HG03469 (cell line): ENCODE measurements around the gene EXOC3L4.

Source experiments
- ATAC-seq: cut with Tn5 transposase; IDR thresholded peaks from one replicate; pipeline ENCODE4 v1.9.1; 2021; ENCODE audit warnings: mild to moderate bottlenecking, moderate library complexity, moderate number of reproducible peaks; ENCODE audit not compliant: unreplicated experiment

The EXOC3L4 gene

DNA sequence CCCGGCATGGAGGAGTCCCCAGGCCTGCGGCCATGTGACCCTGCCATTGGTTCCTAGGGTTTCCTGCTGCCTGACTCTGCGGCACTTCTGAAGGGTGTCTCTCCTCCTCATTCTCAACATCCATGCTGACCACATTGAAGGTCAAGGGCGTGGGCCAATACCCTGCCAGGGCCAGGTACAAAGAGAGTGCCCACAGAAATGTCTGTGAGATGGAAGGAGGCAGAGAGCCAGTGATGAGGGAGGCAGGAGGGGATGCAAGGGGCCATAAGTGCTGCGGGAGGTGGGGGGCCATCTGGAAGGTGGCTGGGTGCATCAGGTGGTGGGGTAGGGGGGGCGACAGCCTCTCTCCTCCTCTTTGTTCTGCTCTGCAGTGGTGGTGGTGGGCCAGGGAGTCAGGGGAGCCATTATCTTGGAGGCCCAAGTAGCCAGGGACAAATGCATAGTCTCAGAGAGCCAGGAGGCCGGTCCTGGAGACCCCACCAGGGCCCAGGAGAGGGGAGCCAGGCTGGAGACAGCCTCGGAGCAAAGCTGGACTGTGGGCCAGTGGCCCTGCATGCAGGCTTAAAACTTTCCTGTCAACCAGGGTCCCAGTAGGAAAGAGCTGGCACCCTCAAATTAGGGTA lies 24.2 kb upstream of the EXOC3L4 start:
- ATAC-seq = no peak

DNA sequence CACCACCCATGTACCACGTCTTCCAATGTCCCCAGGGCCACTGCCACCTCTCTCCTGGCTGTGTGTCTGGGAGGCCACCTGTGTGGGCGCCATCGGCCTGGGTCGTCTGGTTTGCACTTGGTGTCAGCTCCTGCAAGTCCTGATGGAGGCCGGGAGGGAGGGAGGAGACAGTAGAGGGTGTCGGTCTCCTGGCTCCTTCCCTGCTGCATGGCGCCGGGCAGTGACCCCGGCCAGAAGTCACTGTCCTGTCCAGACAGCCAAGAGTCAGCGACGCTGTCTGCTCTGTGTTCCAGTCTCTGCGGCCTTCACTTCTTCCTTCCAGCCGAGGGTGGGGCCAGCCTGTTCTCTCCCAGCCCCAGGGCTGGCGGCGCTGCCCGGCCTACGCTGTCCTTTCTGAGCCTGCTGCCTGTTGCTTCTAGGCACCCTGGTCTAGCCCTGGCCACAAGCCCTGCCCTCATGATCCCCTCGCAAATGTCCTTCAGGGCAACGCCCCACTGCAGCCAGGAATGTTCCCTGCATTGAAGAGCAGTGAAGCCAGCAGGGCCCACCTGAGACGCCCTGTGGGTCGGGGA lies 23.5 kb upstream of the EXOC3L4 start:
- no peak for ATAC-seq

DNA sequence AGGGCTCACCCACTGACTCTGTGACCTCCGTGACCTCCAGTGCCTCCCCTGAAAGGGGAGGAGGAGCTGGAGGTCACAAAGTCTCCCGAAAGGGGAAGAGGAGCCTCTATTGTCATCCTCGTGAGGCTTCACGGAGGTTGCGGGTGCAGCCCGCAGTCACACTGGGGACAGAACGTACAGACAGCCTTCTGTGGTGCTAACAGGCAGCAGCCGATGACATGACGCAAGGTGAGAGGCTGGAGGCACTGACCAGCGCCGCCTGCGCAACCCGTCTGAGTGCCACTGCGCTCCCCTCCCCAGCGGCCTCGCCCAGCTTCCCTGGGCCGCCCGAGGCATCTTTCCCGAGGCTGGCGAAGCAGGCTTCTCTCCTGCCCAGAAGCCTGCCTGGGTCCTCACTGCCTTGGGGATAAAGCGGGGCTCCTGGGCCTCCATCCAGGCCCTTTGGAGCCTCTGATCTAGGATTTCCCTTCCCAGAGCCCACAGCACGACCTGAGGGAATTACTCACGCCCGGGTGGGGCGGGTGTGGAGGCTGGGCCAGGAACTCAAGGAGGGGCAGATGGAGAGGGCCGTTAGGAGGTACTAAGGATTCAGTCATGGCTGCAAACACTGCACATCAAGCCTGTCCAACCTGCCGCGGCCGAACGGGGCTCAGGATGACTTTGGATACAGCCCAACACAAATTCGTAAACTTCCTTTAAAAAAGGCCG lies 22.8 kb upstream of the EXOC3L4 start:
- ATAC-seq = no peak

DNA sequence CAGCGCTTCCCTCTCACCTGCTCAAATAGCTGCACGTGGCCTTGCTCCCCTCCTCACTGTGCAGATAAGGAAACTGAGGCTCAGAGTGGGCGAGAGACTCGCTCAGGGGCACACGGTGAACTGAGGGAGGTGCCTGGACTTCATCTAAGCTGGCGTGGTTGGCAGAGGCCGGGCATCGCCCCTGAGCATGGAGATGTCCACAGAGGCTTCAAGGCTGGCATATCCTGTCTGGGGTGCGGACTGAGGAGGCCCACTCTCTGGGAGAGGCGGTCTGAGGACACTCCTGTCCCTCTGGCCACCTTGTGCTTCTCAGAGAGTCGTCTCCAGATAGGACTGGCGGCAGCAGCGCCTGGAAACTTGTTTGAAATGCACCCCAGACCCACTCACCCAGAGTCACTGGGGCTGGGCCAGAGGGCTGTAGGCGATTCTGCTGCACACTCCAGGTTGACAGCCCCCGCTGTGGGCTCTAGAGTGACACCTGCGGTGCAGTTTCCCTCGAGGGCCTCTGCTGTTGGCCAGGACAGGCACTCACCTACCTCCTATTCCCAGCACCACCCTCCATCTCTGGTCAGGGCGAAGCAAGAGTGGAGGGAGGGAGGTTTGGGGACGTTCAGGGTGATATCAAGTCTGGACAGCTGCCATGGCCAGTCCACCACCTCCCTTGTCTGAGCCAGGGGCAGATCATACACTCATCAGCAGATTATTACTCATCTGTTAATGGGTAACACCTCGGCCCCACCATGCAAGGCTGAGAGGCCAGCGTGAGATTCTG lies 21.7 kb upstream of the EXOC3L4 start:
- ATAC-seq = no peak

DNA sequence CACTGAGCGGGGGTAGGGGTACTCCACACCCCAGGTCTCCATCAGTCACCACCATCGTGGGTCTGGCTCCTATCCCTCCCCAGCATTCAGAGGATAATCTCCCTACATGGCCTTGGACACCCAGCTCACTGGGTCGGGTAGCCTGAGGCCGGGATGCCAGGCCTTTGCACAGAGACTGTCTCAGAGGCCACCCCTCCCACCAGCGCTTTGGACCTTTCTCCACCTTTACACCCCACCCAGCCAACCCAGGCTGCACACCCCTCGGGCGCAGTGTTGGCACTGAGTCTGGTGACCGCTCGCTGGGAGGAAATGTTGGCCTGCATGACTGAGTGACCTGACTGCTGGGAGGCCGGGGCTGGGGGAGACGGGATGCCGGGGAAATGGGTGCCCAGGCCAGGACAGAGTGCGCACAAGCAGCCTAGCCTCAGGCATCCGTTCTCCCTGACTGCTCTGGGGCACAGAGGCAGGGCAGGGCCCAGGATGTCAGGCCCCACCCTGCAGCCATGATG lies 21.1 kb upstream of the EXOC3L4 start:
- ATAC-seq = no peak

DNA sequence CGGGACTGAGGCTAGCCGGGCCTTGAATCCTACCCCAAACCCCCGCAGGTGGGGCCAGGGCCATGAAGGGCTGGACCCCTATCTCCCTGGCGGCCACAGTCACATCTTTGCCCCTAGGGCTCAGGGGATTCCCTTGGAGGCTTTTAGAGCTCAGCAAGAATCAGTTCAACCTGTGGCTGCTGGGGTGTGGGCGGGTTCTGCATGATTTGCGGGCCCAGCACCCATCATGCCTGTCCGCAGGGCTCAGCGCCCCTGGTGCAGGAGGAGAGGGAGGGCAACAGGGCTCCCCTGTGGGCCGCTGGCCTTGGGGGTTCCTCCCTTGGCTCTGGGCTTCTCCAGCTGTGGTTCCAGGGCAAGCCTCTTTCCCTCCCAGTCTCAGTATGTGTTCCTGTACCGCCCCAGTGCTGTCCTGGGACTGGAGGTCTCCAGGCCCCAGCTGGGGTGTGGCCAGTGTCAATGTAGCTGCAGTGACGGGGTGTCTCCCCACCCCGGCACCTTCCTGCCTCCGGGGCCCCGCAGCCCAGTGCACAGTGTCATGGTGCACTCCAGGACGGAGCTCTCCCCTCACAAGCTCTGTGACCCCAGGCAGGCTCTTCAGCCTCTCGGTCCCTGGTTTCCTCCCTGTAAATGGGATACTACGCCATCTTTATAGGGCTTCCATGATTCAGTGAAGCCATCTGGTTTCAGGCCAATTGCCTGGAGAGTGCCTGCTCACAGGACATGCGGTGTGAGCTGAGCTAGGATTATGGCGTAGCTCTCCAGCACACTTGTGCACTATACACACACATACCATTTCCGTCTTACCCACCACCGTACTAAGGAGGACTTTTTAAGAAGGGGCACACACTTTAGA lies 20.4 kb upstream of the EXOC3L4 start:
- ATAC-seq = no peak

DNA sequence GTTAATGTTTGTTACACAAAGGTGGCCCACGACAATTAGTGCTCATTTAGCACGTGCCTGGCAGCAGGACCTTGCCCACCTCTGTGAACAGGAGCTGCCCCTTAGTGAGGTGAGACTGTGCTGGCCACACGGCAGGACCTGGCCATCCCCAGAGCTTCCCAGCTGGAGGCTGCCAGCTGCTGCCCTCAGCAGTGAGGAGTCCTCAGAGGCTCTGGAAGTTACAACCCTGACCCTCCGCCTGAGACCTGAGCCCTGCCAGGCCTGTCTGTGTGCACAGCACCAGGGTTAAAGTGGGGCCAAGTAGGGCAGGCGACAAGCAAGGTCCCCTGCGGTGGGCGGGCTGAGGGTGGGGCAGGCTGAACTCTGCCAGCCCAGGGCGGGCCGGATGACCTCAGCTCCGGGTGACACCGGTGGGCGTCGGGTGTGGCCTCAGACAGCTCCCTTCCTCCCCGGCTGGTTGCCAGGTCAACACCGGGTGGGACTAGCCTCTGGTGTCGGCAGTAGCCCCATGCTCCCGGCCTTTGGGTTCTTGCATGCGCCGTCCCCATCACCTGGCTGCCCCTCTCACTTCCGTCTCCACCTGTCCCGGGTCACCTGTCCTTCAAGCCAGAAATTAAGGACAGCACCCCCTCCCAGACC lies 19.7 kb upstream of the EXOC3L4 start:
- no peak for ATAC-seq

DNA sequence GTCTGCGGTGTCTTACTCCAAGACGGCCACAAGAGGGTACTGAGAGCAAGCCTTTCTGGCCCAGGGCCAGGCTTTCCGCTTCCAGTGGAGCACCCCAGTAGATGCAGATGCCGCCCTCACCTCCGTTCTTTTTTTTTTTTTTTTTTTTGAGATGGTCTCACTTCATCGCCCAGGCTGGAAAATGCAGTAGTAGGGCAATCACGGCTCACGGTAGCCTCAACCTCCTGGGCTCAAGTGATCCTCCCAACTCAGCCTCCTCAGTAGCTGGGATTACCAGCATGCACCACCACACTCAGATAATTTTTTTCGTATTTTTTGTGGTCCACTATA lies 16.1 kb upstream of the EXOC3L4 start:
- ATAC-seq = no peak

DNA sequence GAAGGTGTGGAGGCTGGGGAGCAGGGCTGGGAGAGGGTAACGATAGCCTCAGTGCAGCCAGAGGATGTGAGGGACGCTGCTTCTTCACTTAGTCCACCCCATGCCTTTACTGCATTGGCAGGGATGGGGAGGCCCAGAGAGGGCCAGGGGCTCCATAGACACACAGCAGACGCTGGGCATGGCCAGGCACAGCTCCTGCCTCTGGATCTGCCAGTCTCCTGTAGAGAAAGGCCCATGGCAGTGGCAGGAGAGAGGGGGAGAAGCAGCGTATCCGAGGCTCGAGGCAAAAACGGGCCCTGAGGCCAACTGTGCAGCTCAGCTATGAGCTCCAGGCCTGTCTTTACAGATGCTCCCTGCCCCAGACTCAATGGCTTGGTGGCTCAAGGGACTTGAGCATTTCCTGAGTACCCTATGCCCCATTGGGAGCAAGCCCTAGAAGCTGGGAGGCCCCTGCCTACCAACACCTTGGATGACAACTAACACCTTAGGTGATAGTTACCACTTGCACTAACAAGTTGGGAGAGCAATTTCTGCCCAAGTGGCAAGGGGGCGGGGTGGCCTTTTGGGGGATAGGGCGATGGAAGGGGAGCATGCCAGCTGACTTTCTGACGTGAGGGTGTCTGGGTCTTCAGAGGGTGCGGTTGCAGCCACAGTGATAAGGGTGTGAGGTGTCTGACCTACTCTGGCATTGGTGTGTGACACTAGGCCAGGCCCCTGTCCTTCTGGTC lies 15.5 kb upstream of the EXOC3L4 start:
- no peak for ATAC-seq

DNA sequence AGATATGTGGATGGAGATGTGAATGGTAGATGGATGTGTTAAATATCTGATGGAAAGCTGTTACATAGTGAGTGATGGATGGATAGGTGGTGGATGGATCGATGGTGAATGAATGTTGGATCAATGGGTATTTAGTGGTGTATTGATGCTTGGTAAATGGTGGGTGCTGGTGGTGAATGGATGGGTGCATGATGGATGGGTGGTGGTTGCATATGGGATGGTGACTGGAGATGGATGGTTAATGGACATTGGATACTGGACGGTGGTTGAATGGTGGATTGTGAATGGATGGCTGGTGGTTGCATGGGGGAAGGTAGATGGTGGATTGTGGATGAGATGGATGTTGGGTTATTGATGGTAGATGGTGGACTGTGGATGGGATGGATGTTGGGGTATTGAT lies 12.6 kb upstream of the EXOC3L4 start:
- no peak for ATAC-seq

DNA sequence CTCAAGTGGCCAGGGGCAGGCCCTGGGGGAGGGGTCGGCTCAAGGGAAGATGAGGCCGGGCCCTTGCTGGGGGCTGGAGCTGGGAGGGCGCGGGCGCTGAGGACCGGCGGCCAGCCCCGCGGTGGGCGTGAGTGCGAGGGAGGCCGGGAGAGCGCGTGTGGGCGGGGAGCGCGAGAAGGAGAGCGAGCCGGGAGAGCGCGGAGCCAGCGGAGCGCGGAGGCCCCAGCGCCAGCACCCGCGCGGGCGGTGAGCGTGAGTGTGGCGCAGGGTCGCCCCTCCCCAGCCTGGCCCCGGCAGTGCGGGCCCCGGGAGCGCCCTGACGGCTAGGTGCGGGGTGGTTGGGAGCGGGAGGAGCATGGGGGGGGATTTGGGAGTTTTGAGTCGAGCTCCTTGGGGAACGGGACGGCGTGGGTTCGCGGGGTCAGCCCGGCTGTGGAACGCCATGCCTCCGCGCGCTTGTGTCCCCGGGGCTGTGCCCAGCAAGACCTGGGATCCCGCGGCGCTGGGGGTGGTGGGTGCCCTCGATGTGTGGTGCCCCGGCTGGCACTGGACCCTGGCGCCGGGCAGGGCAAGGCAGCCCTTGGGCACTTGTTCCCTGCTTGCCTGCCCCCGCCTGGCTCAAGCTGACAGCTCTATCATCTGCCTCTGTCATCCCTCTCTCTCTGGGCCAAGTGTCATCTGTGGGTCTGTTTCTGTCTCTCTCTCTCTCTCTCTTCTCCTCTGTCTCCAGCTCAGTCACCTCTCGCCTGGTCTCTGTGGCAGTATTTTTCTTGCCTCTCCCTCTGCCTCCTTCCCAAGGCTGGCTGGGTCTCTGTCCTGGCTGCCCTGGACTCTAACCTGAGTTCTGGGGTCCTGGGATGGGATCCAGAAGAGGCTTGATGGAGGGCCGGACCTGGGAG lies 10.3 kb upstream of the EXOC3L4 start, which contains the start of gene LBHD2:
LBHD2 (plus strand) TSS at position 190 of the 899 bp plus-strand sequence. CDS start 1,803 bp downstream, outside the sequence.
- ATAC-seq = no peak

DNA sequence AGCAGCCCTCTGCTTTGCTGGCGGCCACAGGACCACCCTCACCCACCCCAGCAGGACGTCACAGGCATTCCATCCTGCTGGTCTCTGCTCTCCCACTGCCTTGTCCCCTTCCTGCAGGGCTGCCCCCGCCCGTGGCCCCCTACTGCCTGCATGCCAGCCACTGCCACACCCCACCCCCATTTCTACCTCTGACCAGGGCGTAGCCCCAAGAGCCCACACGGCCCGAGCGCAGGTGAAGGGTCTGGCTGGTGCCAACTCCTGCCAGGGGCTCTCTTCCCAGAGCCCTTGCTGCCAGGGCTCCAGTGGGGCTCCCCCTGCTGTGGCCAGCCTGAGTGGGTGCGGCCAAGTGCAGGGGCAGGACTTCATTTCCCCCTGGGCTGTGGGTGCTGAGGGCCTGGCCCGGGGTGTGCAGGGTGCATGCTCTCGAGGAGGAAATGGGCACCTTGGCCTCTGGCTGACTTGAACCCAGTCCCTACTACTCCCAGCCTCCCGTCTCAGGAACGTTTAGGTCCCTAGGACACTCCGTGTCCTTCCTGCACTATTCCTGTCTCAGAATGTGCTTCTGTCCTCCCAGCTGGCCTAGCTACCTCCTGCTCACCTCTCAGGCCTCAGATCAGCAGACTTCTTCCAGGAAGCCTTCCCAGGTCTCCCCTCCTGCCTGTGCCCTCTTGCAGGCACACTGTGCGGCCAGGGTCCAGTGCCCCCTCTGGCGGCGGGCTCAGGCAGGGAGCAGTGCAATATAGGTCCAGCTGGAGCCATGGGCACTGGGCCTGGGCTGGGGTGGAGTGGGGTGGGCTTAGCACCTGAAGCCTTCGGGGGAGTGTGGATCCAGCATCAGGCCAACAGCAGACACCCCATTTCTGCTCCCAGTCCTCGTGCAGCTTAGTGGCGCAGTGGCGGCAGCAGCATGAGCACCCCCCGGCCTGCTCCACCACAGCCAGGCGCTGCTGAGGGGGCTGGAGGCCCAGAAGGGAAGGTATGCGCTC lies 9.1 kb upstream of the EXOC3L4 start:
- ATAC-seq = no peak

DNA sequence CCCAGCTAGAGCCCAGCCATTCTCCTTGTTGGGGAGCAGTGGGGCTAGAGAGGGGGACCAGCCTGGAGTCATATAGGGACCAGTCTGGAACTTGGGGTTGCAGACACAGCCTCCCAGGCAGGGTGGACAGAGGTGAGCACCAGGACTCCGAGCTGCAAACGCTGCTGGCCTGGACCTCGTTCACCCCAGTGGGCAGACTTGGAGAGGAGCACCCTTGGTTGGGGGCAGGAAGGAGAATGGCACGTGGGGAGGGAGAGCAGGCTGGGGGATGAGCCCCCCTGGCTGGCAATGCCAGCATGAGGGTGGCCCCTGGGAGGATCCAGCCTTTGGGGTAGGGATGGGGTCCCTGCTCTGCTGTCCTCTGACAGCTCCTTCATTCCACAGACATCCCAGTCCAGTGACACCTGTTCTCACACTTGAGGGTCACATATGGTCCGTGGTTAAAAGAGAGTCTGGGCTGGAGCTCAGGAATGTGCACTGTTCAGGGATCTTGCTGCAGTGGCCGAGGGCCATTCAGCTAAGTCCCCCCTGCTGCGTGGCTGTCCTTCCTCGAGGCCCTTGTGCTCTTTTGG lies 7.7 kb upstream of the EXOC3L4 start:
- no peak for ATAC-seq

DNA sequence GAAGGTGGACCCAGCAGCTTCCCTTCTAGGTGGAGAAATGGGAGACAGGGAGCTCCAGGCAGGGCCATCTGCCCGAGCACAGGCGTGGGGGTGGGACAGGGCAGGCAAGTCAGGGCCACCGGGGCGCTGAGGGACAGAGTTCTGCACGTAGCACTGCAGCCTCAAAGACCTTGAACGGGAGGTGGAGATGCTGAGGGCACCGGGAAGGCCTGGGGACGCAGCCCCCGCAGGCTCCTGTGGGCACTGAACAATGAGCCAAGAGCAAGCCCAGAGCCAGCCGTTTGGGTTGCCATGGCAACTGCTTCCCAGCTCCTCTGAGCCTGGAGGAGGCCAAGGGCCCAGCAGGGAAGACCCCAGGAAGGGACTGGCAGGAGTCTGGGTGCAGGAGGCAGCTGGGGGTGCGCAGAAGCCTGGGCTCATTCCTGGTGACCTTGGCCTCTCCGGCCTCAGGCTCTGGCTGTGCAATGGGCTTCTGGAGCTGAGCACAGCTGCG lies 7.1 kb upstream of the EXOC3L4 start:
- ATAC-seq = no peak

DNA sequence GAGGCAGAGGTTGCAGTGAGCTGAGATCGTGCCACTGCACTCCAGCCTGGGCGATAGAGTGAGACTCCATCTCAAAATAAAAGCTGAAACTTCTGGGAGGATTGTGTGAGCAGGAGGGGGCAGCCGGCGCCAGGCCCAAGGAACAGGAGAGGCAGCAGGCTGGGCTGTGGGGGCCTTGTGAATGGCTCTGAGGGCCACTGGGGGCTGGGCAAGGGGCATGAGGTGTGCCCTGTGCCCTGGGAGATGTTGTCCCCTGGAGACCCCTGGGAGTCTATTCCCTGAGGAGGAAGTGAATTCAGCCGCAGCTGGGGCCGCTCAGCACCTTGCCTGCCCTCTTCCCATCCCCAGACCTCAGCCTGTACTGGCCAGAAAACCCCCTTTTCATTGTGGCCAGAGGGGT lies 5.6 kb upstream of the EXOC3L4 start:
- ATAC-seq = no peak

DNA sequence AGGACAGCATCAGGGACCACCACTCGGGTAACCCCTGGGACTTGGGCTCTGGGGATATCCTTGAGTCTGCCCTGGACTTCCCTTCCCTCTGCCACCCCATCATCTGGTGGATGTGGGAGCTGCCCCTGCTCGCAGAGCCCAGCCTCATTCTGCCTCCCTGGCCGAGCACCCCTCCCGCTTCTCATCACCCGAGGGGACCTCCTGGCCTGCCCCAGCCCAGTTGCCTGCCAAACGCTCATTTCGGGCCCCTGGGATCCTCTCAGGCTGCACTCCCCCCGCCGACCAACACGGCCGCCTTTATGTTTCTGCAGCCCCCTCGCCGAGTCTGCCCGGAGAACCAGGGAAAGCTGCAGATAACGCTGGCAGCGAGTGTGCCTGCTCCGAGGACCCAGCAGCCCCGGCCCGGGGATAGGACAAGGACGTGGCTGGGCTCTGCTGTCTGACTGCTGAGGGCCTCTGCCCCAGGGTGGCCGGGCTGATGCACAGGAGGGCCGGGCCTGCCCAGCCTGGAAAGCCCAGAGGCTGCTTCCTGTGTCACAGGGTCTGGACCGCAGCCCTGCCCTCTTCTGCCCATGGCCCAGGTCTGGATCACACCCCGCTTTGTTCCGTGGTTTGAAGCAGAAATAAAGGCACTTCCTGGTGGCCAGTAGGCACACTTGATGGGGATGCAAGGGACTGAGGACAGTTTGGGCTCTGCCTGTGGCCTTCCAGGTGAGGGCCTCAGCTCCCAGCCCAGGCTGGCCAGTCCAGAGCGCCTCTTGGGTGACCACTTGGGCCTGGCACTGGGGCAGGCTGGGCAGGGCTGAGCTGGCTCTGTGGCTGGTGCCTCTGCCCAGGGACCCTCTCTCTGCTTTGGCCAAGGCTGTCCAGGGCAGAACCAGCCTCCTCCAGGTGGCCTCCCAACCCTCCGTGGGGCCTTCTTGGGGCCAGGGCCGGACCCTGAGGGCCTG lies 4.9 kb upstream of the EXOC3L4 start:
- no peak for ATAC-seq
